Measurements from ENCODE around the gene NPEPL1. TPM values are rescaled to one million over a fixed set of nuclear protein-coding genes. Genes with fewer than 3 reads are reported as not detected.

Gene NPEPL1
- total RNA-seq, 2 experiments from 2014 or later = 15.4 to 17.1 TPM

GRCh38 chr20:58695084-58695722 is 2.6 kb downstream of the NPEPL1 start:
- peaks cover 4% of the 10 kb centered on the region for H3K36me3 Mint-ChIP-seq (ENCODE audit: low read depth)
- H3K27ac Mint-ChIP-seq = no peak overlapping the region
- CTCF ChIA-PET = no interaction called here
- DNase-seq = no peak
- no peak for ATAC-seq
- H3K4me3 Mint-ChIP-seq = no peak overlapping the region
- POLR2A ChIA-PET = interaction anchor here (0.5 kb wide), 1 partner anchor 1971 kb away, joined by 3 read pairs; no protein-coding TSS in a partner anchor
- no peak for TF ChIP-seq CTCF (IDR thresholded peaks at IDR 0.05)
- H3K4me1 Mint-ChIP-seq (ENCODE audit: low read depth) = peaks cover 15% of the 10 kb centered on the region
- H3K27me3 Mint-ChIP-seq = no peaks in the 10 kb centered on the region
- H3K9me3 Mint-ChIP-seq = no peaks in the 10 kb centered on the region
- intact Hi-C loops (cut with micrococcal nuclease) = no loop called here

GRCh38 chr20:58695895-58696375 is 3.3 kb downstream of the NPEPL1 start:
- no peaks in the 10 kb centered on the region for H3K9me3 Mint-ChIP-seq
- no peak overlapping the region for H3K4me3 Mint-ChIP-seq
- ATAC-seq (no peak), DNase-seq (no peak)
- H3K27me3 Mint-ChIP-seq = no peaks in the 10 kb centered on the region
- no peak overlapping the region for H3K27ac Mint-ChIP-seq
- intact Hi-C loops (cut with micrococcal nuclease) = no loop called here
- H3K4me1 Mint-ChIP-seq (ENCODE audit: low read depth) = peaks cover 13% of the 10 kb centered on the region
- peaks cover 7% of the 10 kb centered on the region for H3K36me3 Mint-ChIP-seq (ENCODE audit: low read depth)
- ChIA-PET CTCF (no interaction called here), POLR2A (no interaction called here)
- no peak for TF ChIP-seq CTCF (IDR thresholded peaks at IDR 0.05)

GRCh38 chr20:58696411-58696961 is 3.9 kb downstream of the NPEPL1 start:
- H3K4me3 Mint-ChIP-seq = no peak overlapping the region
- POLR2A ChIA-PET = interaction anchor here (0.6 kb wide), 1 partner anchor 285 kb away, joined by 4 read pairs; no protein-coding TSS in a partner anchor
- intact Hi-C loops (cut with micrococcal nuclease) = no loop called here
- DNase-seq (no peak), ATAC-seq (no peak)
- H3K27ac Mint-ChIP-seq = no peak overlapping the region
- CTCF ChIA-PET = no interaction called here
- H3K36me3 Mint-ChIP-seq (ENCODE audit: low read depth) = peaks cover 7% of the 10 kb centered on the region
- H3K4me1 Mint-ChIP-seq (ENCODE audit: low read depth) = peaks cover 12% of the 10 kb centered on the region
- TF ChIP-seq CTCF (IDR thresholded peaks at IDR 0.05) = no peak
- no peaks in the 10 kb centered on the region for H3K9me3 Mint-ChIP-seq
- H3K27me3 Mint-ChIP-seq = no peaks in the 10 kb centered on the region

- CTCF ChIA-PET = no interaction called here
- POLR2A ChIA-PET = no interaction called here
- Mint-ChIP-seq H3K9me3 (no peaks in the 10 kb centered on the region), H3K4me3 (no peak overlapping the region), H3K27me3 (no peaks in the 10 kb centered on the region), H3K4me1 (ENCODE audit: low read depth) (peaks cover 9% of the 10 kb centered on the region), H3K36me3 (ENCODE audit: low read depth) (peaks cover 7% of the 10 kb centered on the region), H3K27ac (no peak overlapping the region)
- no peak for DNase-seq
- no peak for ATAC-seq
- TF ChIP-seq CTCF (IDR thresholded peaks at IDR 0.05) = no peak
- intact Hi-C loops (cut with micrococcal nuclease) = no loop called here
Measured at GRCh38 chr20:58697201-58697866, 4.7 kb downstream of the NPEPL1 start.
